ENCODE measurements around the gene TXNDC15.

Gene TXNDC15

GRCh38 chr5:134889335-134889734 lies 15.2 kb downstream of the TXNDC15 start:
- no peaks in the 10 kb centered on the region for H3K27me3 Mint-ChIP-seq (ENCODE audit: low read depth)
- peaks cover 12% of the 10 kb centered on the region for H3K9me3 Mint-ChIP-seq
- H3K27ac Mint-ChIP-seq = no peak overlapping the region
- peaks cover 66% of the 10 kb centered on the region for H3K36me3 Mint-ChIP-seq (ENCODE audit: low read depth)
- no peak for TF ChIP-seq CTCF (IDR thresholded peaks at IDR 0.05; ENCODE audit: unreplicated experiment in 3 of 3)
- H3K4me3 Mint-ChIP-seq = no peak overlapping the region
- no peaks in the 10 kb centered on the region for H3K4me1 Mint-ChIP-seq

GRCh38 chr5:134891473-134891872 lies 17.3 kb downstream of the TXNDC15 start:
- Mint-ChIP-seq H3K27me3 (ENCODE audit: low read depth) (no peaks in the 10 kb centered on the region), H3K4me3 (no peak overlapping the region), H3K27ac (no peak overlapping the region), H3K9me3 (peaks cover 12% of the 10 kb centered on the region), H3K4me1 (no peaks in the 10 kb centered on the region), H3K36me3 (ENCODE audit: low read depth) (peaks cover 74% of the 10 kb centered on the region)
- TF ChIP-seq CTCF (IDR thresholded peaks at IDR 0.05; ENCODE audit: unreplicated experiment in 3 of 3) = no peak

GRCh38 chr5:134892282-134892681 lies 18.1 kb downstream of the TXNDC15 start:
- no peaks in the 10 kb centered on the region for H3K27me3 Mint-ChIP-seq (ENCODE audit: low read depth)
- peaks cover 73% of the 10 kb centered on the region for H3K36me3 Mint-ChIP-seq (ENCODE audit: low read depth)
- no peak for TF ChIP-seq CTCF (IDR thresholded peaks at IDR 0.05; ENCODE audit: unreplicated experiment in 3 of 3)
- no peak overlapping the region for H3K27ac Mint-ChIP-seq
- H3K9me3 Mint-ChIP-seq = peaks cover 12% of the 10 kb centered on the region
- no peaks in the 10 kb centered on the region for H3K4me1 Mint-ChIP-seq
- H3K4me3 Mint-ChIP-seq = no peak overlapping the region

GRCh38 chr5:134892926-134893325 lies 18.8 kb downstream of the TXNDC15 start:
- Mint-ChIP-seq H3K36me3 (ENCODE audit: low read depth) (peaks cover 67% of the 10 kb centered on the region), H3K4me3 (no peak overlapping the region), H3K9me3 (peaks cover 12% of the 10 kb centered on the region), H3K27ac (no peak overlapping the region), H3K27me3 (ENCODE audit: low read depth) (no peaks in the 10 kb centered on the region), H3K4me1 (no peaks in the 10 kb centered on the region)
- TF ChIP-seq CTCF (IDR thresholded peaks at IDR 0.05; ENCODE audit: unreplicated experiment in 3 of 3) = no peak

- peaks cover 58% of the 10 kb centered on the region for H3K36me3 Mint-ChIP-seq (ENCODE audit: low read depth)
- H3K9me3 Mint-ChIP-seq = peaks cover 12% of the 10 kb centered on the region
- H3K27me3 Mint-ChIP-seq (ENCODE audit: low read depth) = no peaks in the 10 kb centered on the region
- no peak overlapping the region for H3K4me3 Mint-ChIP-seq
- H3K4me1 Mint-ChIP-seq = no peaks in the 10 kb centered on the region
- no peak for TF ChIP-seq CTCF (IDR thresholded peaks at IDR 0.05; ENCODE audit: unreplicated experiment in 3 of 3)
- H3K27ac Mint-ChIP-seq = no peak overlapping the region
Observed at GRCh38 chr5:134893748-134894505, 19.8 kb downstream of the TXNDC15 start.

All from nephron (organoid).